VCaP (cell line): ENCODE measurements around the gene DBX2.

Experiments used
- H3K27ac ChIP-seq: fragments of 450-650 bp; 2 replicates; pipeline ENCODE4 v1.5.1; 2017
- TF ChIP-seq, protein P1 (sequence below): fragments of 450-650 bp; conservative IDR thresholded peaks from 2 replicates; pipeline ENCODE4 v1.5.1; 2017; ENCODE audit warnings: mild to moderate bottlenecking, moderate library complexity

The DBX2 gene

DNA sequence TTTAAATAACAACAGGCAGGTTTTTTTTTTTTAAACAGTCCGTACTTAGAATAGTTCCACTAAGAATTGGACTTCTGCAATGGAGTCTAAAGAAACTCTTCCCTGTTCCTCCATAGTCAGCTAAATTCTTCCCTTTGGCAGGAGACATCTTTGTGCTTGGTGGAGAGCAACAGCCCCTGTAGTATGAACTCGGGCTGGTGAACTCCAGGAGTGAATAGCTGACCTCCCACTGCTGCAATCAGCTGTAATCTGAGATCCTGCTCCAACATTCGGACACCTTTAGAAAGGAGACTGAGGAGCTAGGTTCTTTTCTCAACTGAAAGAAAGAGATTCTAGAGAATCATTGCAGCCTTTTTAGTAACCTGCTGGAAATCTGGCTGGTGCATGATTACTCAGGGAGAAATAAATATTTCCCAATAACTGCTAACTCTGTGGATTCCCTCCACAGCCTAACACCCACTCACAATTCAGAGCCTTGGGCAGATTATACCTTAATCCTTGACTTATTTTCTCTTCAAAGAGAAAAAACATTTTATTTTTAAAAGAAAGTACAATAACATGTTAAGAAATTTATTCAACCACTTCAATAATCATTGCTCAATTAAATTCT is 25.6 kb upstream of the DBX2 start:
- no peak overlapping the region for H3K27ac ChIP-seq
- TF ChIP-seq, protein P1, sequence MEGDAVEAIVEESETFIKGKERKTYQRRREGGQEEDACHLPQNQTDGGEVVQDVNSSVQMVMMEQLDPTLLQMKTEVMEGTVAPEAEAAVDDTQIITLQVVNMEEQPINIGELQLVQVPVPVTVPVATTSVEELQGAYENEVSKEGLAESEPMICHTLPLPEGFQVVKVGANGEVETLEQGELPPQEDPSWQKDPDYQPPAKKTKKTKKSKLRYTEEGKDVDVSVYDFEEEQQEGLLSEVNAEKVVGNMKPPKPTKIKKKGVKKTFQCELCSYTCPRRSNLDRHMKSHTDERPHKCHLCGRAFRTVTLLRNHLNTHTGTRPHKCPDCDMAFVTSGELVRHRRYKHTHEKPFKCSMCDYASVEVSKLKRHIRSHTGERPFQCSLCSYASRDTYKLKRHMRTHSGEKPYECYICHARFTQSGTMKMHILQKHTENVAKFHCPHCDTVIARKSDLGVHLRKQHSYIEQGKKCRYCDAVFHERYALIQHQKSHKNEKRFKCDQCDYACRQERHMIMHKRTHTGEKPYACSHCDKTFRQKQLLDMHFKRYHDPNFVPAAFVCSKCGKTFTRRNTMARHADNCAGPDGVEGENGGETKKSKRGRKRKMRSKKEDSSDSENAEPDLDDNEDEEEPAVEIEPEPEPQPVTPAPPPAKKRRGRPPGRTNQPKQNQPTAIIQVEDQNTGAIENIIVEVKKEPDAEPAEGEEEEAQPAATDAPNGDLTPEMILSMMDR, result no peak

DNA sequence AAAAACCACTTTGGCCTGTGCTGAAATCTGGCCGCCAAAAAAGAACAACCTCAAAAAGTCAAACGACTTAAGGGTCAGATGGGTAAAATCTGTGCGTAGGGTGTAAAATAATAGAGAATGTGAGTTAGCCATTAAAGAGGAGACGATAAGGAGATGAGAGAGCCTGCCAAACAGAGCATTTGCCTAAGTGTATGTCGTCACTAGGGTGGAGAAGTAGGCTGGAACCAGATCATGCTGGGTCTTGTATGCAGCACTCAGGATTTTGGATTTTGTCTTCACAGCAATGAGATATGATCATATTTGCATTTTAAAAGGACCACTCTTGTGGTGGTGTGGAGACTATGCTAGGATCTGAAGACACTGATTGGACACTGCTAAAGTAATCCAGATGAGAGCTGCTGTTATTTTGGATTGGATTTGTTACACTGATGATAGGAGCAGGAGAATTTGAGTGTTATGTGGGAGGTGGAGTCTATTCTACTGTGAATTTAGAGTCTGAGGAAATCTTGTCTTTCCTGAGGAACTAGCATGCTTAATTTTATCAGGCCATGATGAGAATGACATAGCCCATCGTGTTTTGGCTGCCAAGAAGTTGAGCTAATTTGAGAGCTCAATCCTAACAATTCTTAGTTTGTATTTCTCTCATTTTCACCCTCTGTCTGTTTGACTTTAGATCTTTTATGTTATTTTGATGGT is 24.8 kb upstream of the DBX2 start:
- TF ChIP-seq, protein P1, result no peak
- H3K27ac ChIP-seq, result no peak overlapping the region

DNA sequence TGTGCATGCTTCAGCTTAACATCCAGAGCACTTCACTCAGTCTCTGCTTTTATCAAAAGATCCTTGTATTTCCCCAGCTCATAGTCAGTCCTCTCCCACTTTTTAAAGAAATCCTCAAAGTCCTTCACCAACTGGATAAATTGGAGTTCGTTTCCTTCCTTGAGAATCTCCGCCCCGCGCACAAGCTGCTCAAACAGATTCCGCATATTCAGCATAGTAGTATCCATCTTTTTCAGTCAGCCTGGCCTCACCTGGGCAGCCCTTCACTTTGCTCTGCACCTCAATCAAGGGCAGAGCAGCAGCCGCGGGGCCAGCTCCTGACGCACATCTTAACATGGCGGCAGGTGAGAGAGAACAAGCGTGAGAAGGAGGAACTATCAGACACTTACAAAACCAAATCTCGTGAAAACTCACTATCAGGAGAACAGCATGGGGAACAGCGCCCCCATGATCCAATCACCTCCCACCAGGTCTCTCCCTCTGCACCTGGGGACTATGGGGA is 14.3 kb upstream of the DBX2 start:
- TF ChIP-seq, protein P1, result no peak
- no peak overlapping the region for H3K27ac ChIP-seq

DNA sequence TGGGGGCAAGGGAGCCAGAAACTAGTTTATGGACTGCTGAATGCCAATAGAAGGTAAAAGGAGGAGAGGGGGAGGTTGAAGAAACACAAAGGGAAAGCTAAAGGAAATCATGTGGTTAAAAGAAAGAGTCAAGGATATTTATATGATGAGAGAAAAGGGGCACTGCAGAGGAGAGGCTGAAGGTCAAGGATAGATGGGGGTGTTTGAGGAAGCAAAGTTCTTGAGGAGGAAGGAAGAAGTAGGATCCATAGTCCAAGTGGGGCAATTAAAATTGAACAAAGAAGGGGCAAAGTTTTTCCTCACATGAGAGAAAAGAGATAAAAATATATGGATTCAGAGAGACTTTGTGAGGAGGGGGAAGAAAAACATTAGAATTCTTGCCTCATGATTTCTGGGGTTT is 10.1 kb upstream of the DBX2 start:
- no peak overlapping the region for H3K27ac ChIP-seq

DNA sequence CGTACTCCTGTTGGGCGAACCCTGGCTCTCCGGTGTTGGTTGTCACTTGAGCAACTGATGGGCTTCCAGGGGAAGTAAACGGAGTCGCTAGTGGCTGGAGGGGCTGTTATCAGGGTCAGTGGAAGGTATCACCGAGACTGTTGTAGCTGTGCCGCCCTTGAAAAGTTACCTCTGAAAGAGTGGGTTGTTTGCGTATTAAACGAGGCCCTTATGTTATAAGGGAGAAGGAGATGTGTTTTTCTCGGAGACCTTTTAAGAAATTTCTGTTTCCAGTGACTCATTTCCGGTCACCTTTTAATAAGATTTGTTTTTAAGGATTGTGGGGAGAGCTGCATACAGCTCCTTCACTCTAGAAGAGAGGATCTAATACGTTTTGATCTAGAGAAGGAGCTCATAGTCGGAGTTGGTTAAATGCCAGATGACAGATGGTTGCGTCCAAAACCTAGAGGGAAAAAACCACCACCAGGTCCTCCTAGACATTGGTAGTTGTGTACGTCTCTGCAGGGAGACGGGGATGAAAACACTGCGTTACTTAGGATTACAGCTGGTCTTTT is 750 bp upstream of the DBX2 start:
- no peak overlapping the region for H3K27ac ChIP-seq
- TF ChIP-seq, protein P1, result no peak

More for the DNA sequence above, 10.1 kb upstream of the DBX2 start:
- TF ChIP-seq, protein P1, result no peak

DNA sequence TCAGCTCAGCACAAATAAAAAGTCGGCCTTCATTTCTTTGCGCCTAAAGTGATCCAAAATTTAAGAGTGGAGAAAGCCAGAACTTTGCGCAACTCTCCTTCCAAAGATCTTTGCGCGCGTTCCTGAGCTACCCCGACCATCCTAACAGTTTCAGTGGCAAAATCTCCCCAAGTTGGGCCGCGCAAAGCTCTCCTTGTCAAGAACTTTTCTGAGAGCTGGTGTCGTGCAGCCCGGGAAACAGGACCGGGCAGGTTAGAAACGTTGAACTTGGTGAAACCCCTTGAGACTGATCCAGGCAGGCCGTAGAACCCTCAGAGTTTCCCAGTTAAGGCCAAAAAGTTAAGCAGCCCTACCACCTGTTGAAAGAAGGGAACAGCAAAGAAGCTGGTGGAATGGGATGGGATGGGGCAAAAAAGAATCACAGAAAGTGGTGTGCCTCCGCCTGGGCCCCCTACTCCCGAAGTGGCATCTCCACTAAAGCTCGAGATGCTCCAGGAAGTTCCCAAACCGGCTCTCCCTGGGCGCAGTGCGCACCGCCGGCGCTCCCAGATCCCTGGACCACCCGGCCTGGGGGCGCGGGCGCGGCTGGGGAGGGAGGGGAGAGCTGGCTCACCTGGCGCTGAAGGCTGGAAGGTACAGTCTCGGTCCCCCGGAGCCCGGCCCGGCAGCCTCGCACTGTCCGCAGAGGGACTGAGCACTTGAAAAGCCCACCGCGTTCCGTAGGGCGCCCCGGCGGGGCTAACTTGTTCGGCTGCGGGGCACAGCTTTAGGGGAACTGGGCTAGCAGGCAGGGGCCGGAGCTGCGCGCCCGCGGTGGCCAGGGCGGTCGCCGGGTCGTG is 768 bp downstream of the DBX2 start:
- TF ChIP-seq, protein P1, result no peak
- no peak overlapping the region for H3K27ac ChIP-seq

DNA sequence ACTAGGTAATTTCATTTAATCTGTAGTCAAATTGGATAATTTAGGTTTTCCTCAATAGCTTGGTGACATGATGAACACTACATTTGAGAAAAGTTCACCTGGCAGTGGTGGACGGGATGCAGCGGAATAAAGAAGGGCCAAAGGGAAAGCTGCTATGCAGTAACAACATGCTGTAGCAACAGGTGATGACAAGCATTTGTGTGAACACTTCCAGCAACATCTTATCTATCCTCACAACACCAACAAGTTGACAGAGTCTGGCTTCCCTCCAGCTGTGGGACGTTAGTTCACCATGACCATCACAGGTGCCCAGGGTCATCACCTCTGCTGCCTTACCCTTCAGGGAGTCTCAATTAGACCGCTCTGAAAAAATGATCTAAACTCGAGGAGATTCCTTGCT is 8.3 kb downstream of the DBX2 start:
- no peak overlapping the region for H3K27ac ChIP-seq
- TF ChIP-seq, protein P1, result no peak
